GM23248 (cell line): ENCODE data around the gene ITGAV. TPM values are rescaled to one million over a fixed set of nuclear protein-coding genes. Genes with fewer than 3 reads are reported as not detected.

Experiments
- DNase-seq: peaks from one replicate; pipeline ENCODE4 v3.0.0-alpha.2; 2015
- H2AFZ ChIP-seq: fragments of 200-600 bp; sonication (generic); 2 replicates; pipeline ENCODE4 v1.6.1; 2016; ENCODE audit warnings: antibody characterized with exemption
- H3F3A ChIP-seq: fragments of 200-600 bp; sonication (generic); 2 replicates; pipeline ENCODE4 v1.6.1; 2016; ENCODE audit warnings: mild to moderate bottlenecking, antibody characterized with exemption, mixed run types; ENCODE audit not compliant: insufficient read depth
- H3K27ac ChIP-seq: fragments of 200-600 bp; sonication (generic); 2 replicates; pipeline ENCODE4 v1.5.1; 2016; ENCODE audit warnings: mild to moderate bottlenecking
- H3K27me3 ChIP-seq: fragments of 200-600 bp; sonication (generic); replicated peaks from 2 replicates; pipeline ENCODE4 v1.6.1; 2016; ENCODE audit warnings: mild to moderate bottlenecking; ENCODE audit not compliant: insufficient read depth
- H3K36me3 ChIP-seq: fragments of 200-600 bp; sonication (generic); 2 replicates; pipeline ENCODE4 v1.6.1; 2016; ENCODE audit warnings: low read depth, mild to moderate bottlenecking
- H3K4me1 ChIP-seq: fragments of 200-600 bp; sonication (generic); 2 replicates; pipeline ENCODE4 v1.6.1; 2016; ENCODE audit warnings: mild to moderate bottlenecking; ENCODE audit not compliant: insufficient read depth
- H3K4me2 ChIP-seq: fragments of 200-600 bp; sonication (generic); one replicate; pipeline ENCODE4 v1.6.1; 2016; ENCODE audit warnings: mild to moderate bottlenecking; ENCODE audit not compliant: unreplicated experiment
- H3K4me3 ChIP-seq: fragments of 200-600 bp; sonication (generic); 2 replicates; pipeline ENCODE4 v1.5.1; 2016; ENCODE audit warnings: mild to moderate bottlenecking
- H3K79me2 ChIP-seq: fragments of 200-600 bp; sonication (generic); 2 replicates; pipeline ENCODE4 v1.6.1; 2016; ENCODE audit warnings: mild to moderate bottlenecking; ENCODE audit not compliant: insufficient read depth
- H3K9ac ChIP-seq: fragments of 200-600 bp; sonication (generic); 2 replicates; pipeline ENCODE4 v1.6.1; 2016; ENCODE audit warnings: mild to moderate bottlenecking
- H3K9me2 ChIP-seq: fragments of 200-600 bp; sonication (generic); 2 replicates; pipeline ENCODE4 v1.6.1; 2016; ENCODE audit warnings: mixed run types, mild to moderate bottlenecking, moderate library complexity; ENCODE audit not compliant: insufficient read depth
- H3K9me3 ChIP-seq: fragments of 200-600 bp; sonication (generic); one replicate; pipeline ENCODE4 v1.6.1; 2017; ENCODE audit warnings: low read depth
- H4K20me1 ChIP-seq: fragments of 200-600 bp; sonication (generic); 2 replicates; pipeline ENCODE4 v1.6.0; 2016; ENCODE audit not compliant: insufficient read depth
- EZH2 ChIP-seq: fragments of 200-600 bp; sonication (generic); IDR thresholded peaks from 2 replicates; pipeline ENCODE4 v1.6.1; 2018; ENCODE audit warnings: antibody characterized with exemption, mild to moderate bottlenecking; ENCODE audit not compliant: insufficient read depth, poor library complexity, severe bottlenecking
- EZH2phosphoT487 ChIP-seq: fragments of 200-600 bp; sonication (generic); IDR thresholded peaks from 2 replicates; pipeline ENCODE4 v1.6.1; 2018; ENCODE audit warnings: antibody characterized with exemption, moderate library complexity, mild to moderate bottlenecking, low read depth; ENCODE audit not compliant: insufficient read depth
- WGBS, 2 experiments: methylation state at CpG; one replicate each; pipeline ENCODE4 v1.1.6; 2015 to 2017; ENCODE audit warnings: low lambda C conversion rate in 2 of 2, low coverage in 1 of 2; ENCODE audit errors: missing lambda C conversion rate in 2 of 2; 5-methylcytosine and 5-hydroxymethylcytosine counted together
- in situ Hi-C: fragments of 300-500 bp; cut with MboI; formaldehyde crosslinking; loops from 2 replicates; pipeline ENCODE4 v1.15.0; 2020
- polyA plus RNA-seq: library from polyadenylated mRNA; unstranded; fragments of >200 nt; fragmentation: Nextera tagmentation; extraction: Ambion mirVana; gene quantifications from 2 replicates; pipeline ENCODE4 v1.2.1, GENCODE V29; 2016
- total RNA-seq: library from RNA; depleted of rRNA; stranded (reverse); fragments of >200 nt; shearing (Covaris generic); gene quantifications from 2 replicates; pipeline ENCODE4 v1.2.3, GENCODE V29; 2014

ITGAV gene
- total and polyA plus RNA-seq, 2 experiments from 2014 or later, result 61.9 to 250 TPM

GRCh38 chr2:186592137-186592875, 2.5 kb downstream of the ITGAV start:
- H3K4me3 ChIP-seq, result peak overlapping the region; percentile 92
- no peaks in the 10 kb centered on the region for H4K20me1 ChIP-seq
- no peak overlapping the region for H2AFZ ChIP-seq
- H3K4me2 ChIP-seq, result peak overlapping the region; percentile 98
- H3K9me3 ChIP-seq, result no peaks in the 10 kb centered on the region
- in situ Hi-C loops, result no loop called here
- H3K9me2 ChIP-seq, result no peaks in the 10 kb centered on the region
- DNase-seq, result peak; percentile 53
- no peak overlapping the region for H3K9ac ChIP-seq
- TF ChIP-seq EZH2 (no peak), EZH2phosphoT487 (no peak)
- peaks cover 3% of the 10 kb centered on the region; the same call in 1 of the 2 replicates for H3F3A ChIP-seq
- H3K79me2 ChIP-seq, result peaks cover 84% of the 10 kb centered on the region
- no peaks in the 10 kb centered on the region for H3K27me3 ChIP-seq
- 94 to 98% methylated on average over 5 of the region's 5 CpGs for WGBS, 2 experiments
- H3K36me3 ChIP-seq, result no peaks in the 10 kb centered on the region
- H3K27ac ChIP-seq, result no peak overlapping the region; the same call in 1 of the 2 replicates
- H3K4me1 ChIP-seq, result peaks cover 27% of the 10 kb centered on the region

GRCh38 chr2:186593523-186593922, 3.7 kb downstream of the ITGAV start:
- Histone ChIP-seq H3K9me2 (no peaks in the 10 kb centered on the region), H3K4me2 (no peak overlapping the region), H3F3A (peaks cover 8% of the 10 kb centered on the region; the same call in 1 of the 2 replicates), H3K9me3 (no peaks in the 10 kb centered on the region), H3K27me3 (no peaks in the 10 kb centered on the region), H3K79me2 (peaks cover 94% of the 10 kb centered on the region), H3K36me3 (no peaks in the 10 kb centered on the region), H3K4me3 (no peak overlapping the region), H2AFZ (no peak overlapping the region), H3K27ac (no peak overlapping the region), H4K20me1 (no peaks in the 10 kb centered on the region), H3K4me1 (peaks cover 32% of the 10 kb centered on the region), H3K9ac (no peak overlapping the region)
- no peak for TF ChIP-seq EZH2phosphoT487
- no peak for TF ChIP-seq EZH2
- DNase-seq, result no peak
- in situ Hi-C loops, result no loop called here
- 86 to 88% methylated on average over 3 of the region's 3 CpGs for WGBS, 2 experiments

- no peaks in the 10 kb centered on the region for H4K20me1 ChIP-seq
- H3F3A ChIP-seq, result peaks cover 8% of the 10 kb centered on the region; the same call in 1 of the 2 replicates
- no peak for DNase-seq
- no peaks in the 10 kb centered on the region for H3K27me3 ChIP-seq
- TF ChIP-seq EZH2 (no peak), EZH2phosphoT487 (no peak)
- H3K4me3 ChIP-seq, result no peak overlapping the region
- in situ Hi-C loops, result no loop called here
- H3K4me1 ChIP-seq, result peaks cover 32% of the 10 kb centered on the region
- 75 to 77% methylated on average over 4 of the region's 4 CpGs for WGBS, 2 experiments
- no peaks in the 10 kb centered on the region for H3K9me3 ChIP-seq
- H3K27ac ChIP-seq, result no peak overlapping the region
- H3K9me2 ChIP-seq, result no peaks in the 10 kb centered on the region
- H2AFZ ChIP-seq, result no peak overlapping the region
- H3K4me2 ChIP-seq, result no peak overlapping the region
- no peaks in the 10 kb centered on the region for H3K36me3 ChIP-seq
- H3K9ac ChIP-seq, result no peak overlapping the region
- peaks cover 94% of the 10 kb centered on the region for H3K79me2 ChIP-seq
Measured at GRCh38 chr2:186594001-186594722, 4.3 kb downstream of the ITGAV start.

GRCh38 chr2:186595219-186595618, 5.4 kb downstream of the ITGAV start:
- peaks cover 99% of the 10 kb centered on the region for H3K79me2 ChIP-seq
- H4K20me1 ChIP-seq, result no peaks in the 10 kb centered on the region
- peak; percentile 20 for DNase-seq

More at GRCh38 chr2:186595219-186595618, 5.4 kb downstream of the ITGAV start:
- Histone ChIP-seq H2AFZ (no peak overlapping the region), H3K9me3 (no peaks in the 10 kb centered on the region), H3K4me1 (peaks cover 30% of the 10 kb centered on the region), H3K9ac (no peak overlapping the region), H3K27me3 (no peaks in the 10 kb centered on the region), H3K4me2 (no peak overlapping the region), H3K36me3 (no peaks in the 10 kb centered on the region), H3K4me3 (no peak overlapping the region), H3K9me2 (no peaks in the 10 kb centered on the region), H3F3A (peaks cover 5% of the 10 kb centered on the region; the same call in 1 of the 2 replicates), H3K27ac (no peak overlapping the region)
- in situ Hi-C loops, result no loop called here
- no peak for TF ChIP-seq EZH2
- no peak for TF ChIP-seq EZH2phosphoT487
- 67 to 76% methylated on average over 2 of the region's 2 CpGs for WGBS, 2 experiments
